ENCODE results near the gene AHSG. TPM values are rescaled to one million over a fixed set of nuclear protein-coding genes. Genes with fewer than 3 reads are reported as not detected.

Gene AHSG
- total RNA-seq, 1 donor from 2014 or later: not detected

GRCh38 chr3:186569779-186570095 lies 43.1 kb upstream of the AHSG start:
- H3K4me1 Mint-ChIP-seq (ENCODE audit: low read depth, unreplicated experiment): peaks cover 10% of the 10 kb centered on the region
- Histone ChIP-seq H3K4me3 (ENCODE audit: insufficient read depth, low read depth, low read length) (peak overlapping the region; percentile 78), H3K9ac (ENCODE audit: low read length) (peak overlapping the region; percentile 81), H3K9me3 (ENCODE audit: insufficient read depth, low read depth, low read length) (no peaks in the 10 kb centered on the region), H3K27ac (ENCODE audit: low read depth, low read length) (peak overlapping the region; percentile 45), H3K79me2 (ENCODE audit: insufficient read depth, low read length) (peaks cover 52% of the 10 kb centered on the region), H3K4me2 (ENCODE audit: low read length) (peak overlapping the region; percentile 87), H2AFZ (ENCODE audit: low read depth, low read length) (peak overlapping the region; percentile 71), H3K36me3 (ENCODE audit: insufficient read depth, low read length) (peaks cover 18% of the 10 kb centered on the region), H4K20me1 (ENCODE audit: insufficient read depth, low read length) (peaks cover 7% of the 10 kb centered on the region), H3K4me1 (ENCODE audit: insufficient read depth, low read length) (peaks cover 24% of the 10 kb centered on the region), H3K27me3 (ENCODE audit: insufficient read depth, low read length) (no peaks in the 10 kb centered on the region)
- FAIRE-seq (no peak), DNase-seq (ENCODE audit: low read depth) (no peak)
- no peaks in the 10 kb centered on the region for H3K36me3 Mint-ChIP-seq (ENCODE audit: low read depth, unreplicated experiment)
- no peaks in the 10 kb centered on the region for H3K27me3 Mint-ChIP-seq (ENCODE audit: low read depth, unreplicated experiment)
- no peaks in the 10 kb centered on the region for H3K9me3 Mint-ChIP-seq (ENCODE audit: unreplicated experiment)
- peak overlapping the region; percentile 96 for H3K4me3 Mint-ChIP-seq (ENCODE audit: unreplicated experiment)
- TF ChIP-seq CTCF (IDR thresholded peaks at IDR 0.05; ENCODE audit: insufficient read depth, low read depth, low read length): no peak
- TF ChIP-seq EZH2 (IDR thresholded peaks at IDR 0.05; ENCODE audit: insufficient read depth, low read length): no peak
- H3K27ac Mint-ChIP-seq (ENCODE audit: unreplicated experiment): peak overlapping the region; percentile 93

GRCh38 chr3:186570096-186570940 lies 42.5 kb upstream of the AHSG start, which contains the start of gene DNAJB11:
DNAJB11 (plus strand) TSS chr3:186570720; CDS start chr3:186570898, 178 bp downstream.
- peak within 1 kb of the TSS; percentile 86 for H2AFZ ChIP-seq (ENCODE audit: low read depth, low read length)
- H3K27ac ChIP-seq (ENCODE audit: low read depth, low read length): peak within 1 kb of the TSS; percentile 92
- peaks cover 23% of the 10 kb centered on the region for H3K36me3 ChIP-seq (ENCODE audit: insufficient read depth, low read length)
- DNase-seq (ENCODE audit: low read depth): peak; percentile 100
- H3K9me3 ChIP-seq (ENCODE audit: insufficient read depth, low read depth, low read length): no peaks in the 10 kb centered on the region
- H3K79me2 ChIP-seq (ENCODE audit: insufficient read depth, low read length): peaks cover 51% of the 10 kb centered on the region
- peak within 1 kb of the TSS; percentile 88 for H3K4me3 ChIP-seq (ENCODE audit: insufficient read depth, low read depth, low read length)
- TF ChIP-seq CTCF (IDR thresholded peaks at IDR 0.05; ENCODE audit: insufficient read depth, low read depth, low read length) (no peak), EZH2 (IDR thresholded peaks at IDR 0.05; ENCODE audit: insufficient read depth, low read length) (no peak)
- peaks cover 24% of the 10 kb centered on the region for H3K4me1 ChIP-seq (ENCODE audit: insufficient read depth, low read length)
- Mint-ChIP-seq H3K27ac (ENCODE audit: unreplicated experiment) (peak within 1 kb of the TSS; percentile 93), H3K4me3 (ENCODE audit: unreplicated experiment) (peak within 1 kb of the TSS; percentile 96), H3K27me3 (ENCODE audit: low read depth, unreplicated experiment) (no peaks in the 10 kb centered on the region), H3K36me3 (ENCODE audit: low read depth, unreplicated experiment) (no peaks in the 10 kb centered on the region), H3K9me3 (ENCODE audit: unreplicated experiment) (no peaks in the 10 kb centered on the region), H3K4me1 (ENCODE audit: low read depth, unreplicated experiment) (peaks cover 10% of the 10 kb centered on the region)
- H4K20me1 ChIP-seq (ENCODE audit: insufficient read depth, low read length): peaks cover 10% of the 10 kb centered on the region
- H3K9ac ChIP-seq (ENCODE audit: low read length): peak within 1 kb of the TSS; percentile 97
- FAIRE-seq: peak; percentile 67
- H3K4me2 ChIP-seq (ENCODE audit: low read length): peak within 1 kb of the TSS; percentile 97
- no peaks in the 10 kb centered on the region for H3K27me3 ChIP-seq (ENCODE audit: insufficient read depth, low read length)

All from astrocyte (in vitro differentiated cells and primary cell).